OCI-LY7 (cell line): ENCODE results near the gene CCDC124. TPM values are rescaled to one million over a fixed set of nuclear protein-coding genes. Genes with fewer than 3 reads are reported as not detected.

Experiments
- BruUV-seq: library from RNA; stranded (reverse); fragments of 400-500 nt; replicated peaks from 2 replicates; lab custom pipeline; 2021; lab: Mats Ljungman, UMichigan
- CTCF ChIA-PET: fragments of 300-600 bp; sonication (Branson Sonifier 250); formaldehyde crosslinking; loops from one replicate; lab custom pipeline; 2022; ENCODE audit warnings: antibody characterized with exemption; ENCODE audit not compliant: unreplicated experiment; lab: Charles Lee
- POLR2A ChIA-PET: fragments of 300-600 bp; sonication (Branson Sonifier 250); formaldehyde crosslinking; loops from one replicate; lab custom pipeline; 2022; ENCODE audit warnings: antibody characterized with exemption; lab: Charles Lee
- DNase-seq: peaks from one replicate; pipeline ENCODE4 v3.0.0-alpha.2; 2015; ENCODE audit warnings: low spot score
- H2AFZ ChIP-seq: fragments of 200-600 bp; sonication (generic), shearing (Covaris generic); 2 replicates; pipeline ENCODE4 v1.6.1; 2014; ENCODE audit warnings: mild to moderate bottlenecking, antibody characterized with exemption, low read length, moderate library complexity
- H3K27ac ChIP-seq: fragments of 200-600 bp; sonication (generic); 2 replicates; pipeline ENCODE4 v1.5.1; 2014; ENCODE audit warnings: mixed run types, low read depth, mild to moderate bottlenecking, moderate library complexity, low read length, inconsistent platforms; ENCODE audit not compliant: poor library complexity, severe bottlenecking
- H3K36me3 ChIP-seq: fragments of 200-600 bp; sonication (generic); 2 replicates; pipeline ENCODE4 v1.6.1; 2014; ENCODE audit warnings: mild to moderate bottlenecking, antibody characterized with exemption, low read length, moderate library complexity, mixed read lengths; ENCODE audit not compliant: insufficient read depth
- H3K4me1 ChIP-seq: fragments of 200-600 bp; sonication (generic); 2 replicates; pipeline ENCODE4 v1.5.1; 2014; ENCODE audit warnings: mild to moderate bottlenecking, low read length; ENCODE audit not compliant: insufficient read depth, poor library complexity, severe bottlenecking
- H3K4me2 ChIP-seq: fragments of 200-600 bp; sonication (generic); 2 replicates; pipeline ENCODE4 v1.6.1; 2014; ENCODE audit warnings: mild to moderate bottlenecking, low read length
- H3K4me3 ChIP-seq: fragments of 200-600 bp; sonication (generic); 2 replicates; pipeline ENCODE4 v1.5.1; 2014; ENCODE audit warnings: mild to moderate bottlenecking, low read depth, low read length; ENCODE audit not compliant: poor library complexity, severe bottlenecking
- H3K79me2 ChIP-seq: fragments of 200-600 bp; sonication (generic); 2 replicates; pipeline ENCODE4 v1.6.1; 2016; ENCODE audit warnings: low read depth, mild to moderate bottlenecking, low read length, moderate library complexity, mixed read lengths; ENCODE audit not compliant: insufficient read depth
- H3K9me2 ChIP-seq: fragments of 200-600 bp; sonication (generic); 2 replicates; pipeline ENCODE4 v1.6.1; 2016; ENCODE audit warnings: mild to moderate bottlenecking, low read length, mixed read lengths; ENCODE audit not compliant: insufficient read depth
- H3K9me3 ChIP-seq: fragments of 200-600 bp; sonication (generic); 2 replicates; pipeline ENCODE4 v1.6.1; 2014; ENCODE audit warnings: mild to moderate bottlenecking, mixed run types, low read length, mixed read lengths
- H4K20me1 ChIP-seq: fragments of 200-600 bp; sonication (generic); 2 replicates; pipeline ENCODE4 v1.6.1; 2014; ENCODE audit warnings: mild to moderate bottlenecking, antibody characterized with exemption, low read length, moderate library complexity, mixed read lengths; ENCODE audit not compliant: insufficient read depth
- EZH2phosphoT487 ChIP-seq: fragments of 200-600 bp; sonication (generic); IDR thresholded peaks from 2 replicates; pipeline ENCODE4 v1.6.1; 2018; ENCODE audit warnings: low read depth, borderline replicate concordance, mild to moderate bottlenecking, mixed run types, antibody characterized with exemption, low read length, moderate library complexity, mixed read lengths
- intact Hi-C: fragments of 100-400 bp; cut with micrococcal nuclease; formaldehyde crosslinking; loops from one replicate; pipeline ENCODE4 v1.10.0; 2022; ENCODE audit not compliant: unreplicated experiment
- total RNA-seq, 2 experiments: library from RNA; depleted of rRNA in 1 of 2; stranded (reverse); fragments of >200 nt in 1 of 2; shearing (Covaris generic) in 1 of 2; gene quantifications; 2 replicates each; pipeline ENCODE4 v1.2.3, GENCODE V29; 2014 to 2022
- TF ChIP-seq, protein P1 (sequence below): fragments of 200-600 bp; sonication (generic); conservative IDR thresholded peaks from 2 replicates; pipeline ENCODE4 v1.5.1; 2014; ENCODE audit warnings: mild to moderate bottlenecking, antibody characterized with exemption, low read length, moderate library complexity, mixed read lengths

Gene CCDC124
- total RNA-seq, 2 experiments from 2014 or later = 57.5 to 106 TPM

DNA sequence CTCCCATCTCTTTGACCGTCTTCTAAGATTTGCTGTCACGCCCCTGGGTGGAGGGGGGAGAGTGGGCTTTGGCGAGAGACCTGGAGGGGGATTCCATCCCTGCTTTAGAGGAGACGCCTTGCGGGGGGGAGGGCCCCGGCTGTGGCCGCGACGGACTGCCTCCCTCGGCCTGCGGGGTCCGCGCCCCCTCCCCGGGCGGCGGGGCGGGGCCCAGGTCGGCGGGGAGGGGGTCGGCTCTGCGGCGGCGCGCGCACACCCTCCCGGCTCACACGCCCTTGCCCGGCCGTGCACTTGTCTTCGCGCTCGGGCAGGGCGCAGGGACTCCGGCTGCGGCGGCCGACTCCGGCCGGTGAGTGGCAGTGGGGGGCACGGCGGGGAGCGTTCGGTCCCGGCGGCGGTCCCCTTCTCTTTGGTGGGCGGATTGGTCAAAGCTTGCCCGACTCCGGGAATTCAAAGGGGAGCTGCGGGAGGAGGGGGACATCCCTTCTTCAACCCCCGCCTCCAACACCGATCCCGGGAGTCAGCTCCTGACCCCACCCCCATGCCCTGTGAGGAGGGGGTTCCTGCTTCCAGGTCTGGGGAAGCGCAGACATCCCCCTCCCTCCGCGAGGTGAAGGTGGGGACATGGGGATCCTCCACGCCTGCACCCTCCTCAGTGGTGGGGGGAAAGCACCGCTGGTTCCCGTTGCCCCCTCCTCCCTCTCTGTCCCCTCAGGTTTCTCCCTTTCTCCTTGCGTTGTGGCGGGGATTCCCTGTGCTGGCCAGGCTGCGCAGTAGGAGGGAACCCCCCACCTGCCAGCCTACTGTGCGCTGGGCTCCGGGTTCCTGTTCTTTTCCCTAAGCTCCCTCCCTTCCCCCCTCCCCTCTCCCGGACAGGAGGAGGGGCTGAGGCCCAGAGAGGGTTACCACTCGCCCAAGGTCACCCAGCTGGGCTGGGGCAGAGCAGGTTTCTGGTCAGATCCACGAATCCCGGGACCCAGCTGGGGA lies 19.5 kb downstream of the CCDC124 start:
- ChIA-PET POLR2A (no interaction called here), CTCF (no interaction called here)
- intact Hi-C loops = no loop called here
- Histone ChIP-seq H3K4me1 (peaks cover 32% of the 10 kb centered on the region), H3K79me2 (no peaks in the 10 kb centered on the region), H3K4me2 (peak overlapping the region; percentile 54), H3K36me3 (no peaks in the 10 kb centered on the region), H3K9me2 (no peaks in the 10 kb centered on the region), H3K9me3 (no peaks in the 10 kb centered on the region), H3K4me3 (no peak overlapping the region), H3K27ac (no peak overlapping the region), H2AFZ (no peak overlapping the region), H4K20me1 (no peaks in the 10 kb centered on the region)
- DNase-seq = no peak
- BruUV-seq = no TSS peak
- TF ChIP-seq, protein P1, sequence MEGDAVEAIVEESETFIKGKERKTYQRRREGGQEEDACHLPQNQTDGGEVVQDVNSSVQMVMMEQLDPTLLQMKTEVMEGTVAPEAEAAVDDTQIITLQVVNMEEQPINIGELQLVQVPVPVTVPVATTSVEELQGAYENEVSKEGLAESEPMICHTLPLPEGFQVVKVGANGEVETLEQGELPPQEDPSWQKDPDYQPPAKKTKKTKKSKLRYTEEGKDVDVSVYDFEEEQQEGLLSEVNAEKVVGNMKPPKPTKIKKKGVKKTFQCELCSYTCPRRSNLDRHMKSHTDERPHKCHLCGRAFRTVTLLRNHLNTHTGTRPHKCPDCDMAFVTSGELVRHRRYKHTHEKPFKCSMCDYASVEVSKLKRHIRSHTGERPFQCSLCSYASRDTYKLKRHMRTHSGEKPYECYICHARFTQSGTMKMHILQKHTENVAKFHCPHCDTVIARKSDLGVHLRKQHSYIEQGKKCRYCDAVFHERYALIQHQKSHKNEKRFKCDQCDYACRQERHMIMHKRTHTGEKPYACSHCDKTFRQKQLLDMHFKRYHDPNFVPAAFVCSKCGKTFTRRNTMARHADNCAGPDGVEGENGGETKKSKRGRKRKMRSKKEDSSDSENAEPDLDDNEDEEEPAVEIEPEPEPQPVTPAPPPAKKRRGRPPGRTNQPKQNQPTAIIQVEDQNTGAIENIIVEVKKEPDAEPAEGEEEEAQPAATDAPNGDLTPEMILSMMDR = no peak
- peak; percentile 95 for TF ChIP-seq EZH2phosphoT487

DNA sequence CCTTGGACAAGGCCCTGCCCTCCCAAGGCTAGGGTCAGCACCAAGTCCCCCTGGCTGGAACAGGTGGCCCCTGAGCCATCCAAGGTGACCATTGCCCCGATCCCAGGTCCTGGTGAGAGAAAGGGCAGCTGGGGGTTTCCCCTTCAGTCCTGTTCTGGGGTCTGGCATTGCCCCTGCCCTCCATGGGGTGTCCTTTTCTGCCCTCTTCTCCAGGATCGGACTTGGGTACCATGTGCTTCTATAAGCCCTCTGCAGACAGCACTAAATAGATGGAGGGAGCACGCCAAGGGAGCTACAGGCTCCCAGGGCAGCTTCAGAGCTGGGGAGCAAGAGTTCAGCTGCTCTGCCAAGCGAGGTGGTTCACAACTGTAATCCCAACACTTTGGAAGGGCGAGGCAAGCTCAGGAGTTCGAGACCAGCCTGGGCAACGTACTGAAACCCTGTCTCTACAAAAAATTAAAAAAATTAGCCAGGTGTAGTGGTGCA lies 20.5 kb downstream of the CCDC124 start:
- no peak overlapping the region for H3K4me2 ChIP-seq
- no peak for DNase-seq
- intact Hi-C loops = no loop called here
- TF ChIP-seq, protein P1 = no peak
- TF ChIP-seq EZH2phosphoT487 = peak; percentile 3; the same call in 1 of the 2 replicates
- H3K79me2 ChIP-seq = no peaks in the 10 kb centered on the region
- no peaks in the 10 kb centered on the region for H3K9me3 ChIP-seq
- CTCF ChIA-PET = no interaction called here
- no peaks in the 10 kb centered on the region for H4K20me1 ChIP-seq
- no peaks in the 10 kb centered on the region for H3K36me3 ChIP-seq
- no peak overlapping the region for H3K27ac ChIP-seq
- H3K4me1 ChIP-seq = peaks cover 29% of the 10 kb centered on the region
- no TSS peak for BruUV-seq
- H3K9me2 ChIP-seq = no peaks in the 10 kb centered on the region
- POLR2A ChIA-PET = no interaction called here
- no peak overlapping the region for H2AFZ ChIP-seq
- no peak overlapping the region for H3K4me3 ChIP-seq

DNA sequence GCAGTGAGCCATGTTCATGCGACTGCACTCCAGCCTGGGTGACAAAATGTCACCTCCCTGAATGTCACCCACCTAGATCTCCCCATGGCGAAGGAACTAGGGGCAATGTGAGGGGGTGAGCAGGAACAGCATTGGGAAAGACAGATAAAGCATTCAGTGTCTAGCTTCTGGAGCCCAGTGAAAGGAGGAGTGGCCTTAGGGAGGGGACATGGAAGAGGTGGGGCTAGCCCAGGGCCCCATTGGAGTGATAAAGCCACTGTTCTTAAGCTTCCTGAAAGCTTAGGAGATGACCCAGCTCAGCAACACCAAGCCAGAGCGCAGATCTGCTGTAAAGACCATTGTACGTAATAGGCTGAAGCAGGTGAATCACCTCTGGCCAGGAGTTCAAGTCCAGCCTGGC lies 21.1 kb downstream of the CCDC124 start:
- TF ChIP-seq EZH2phosphoT487 = no peak
- TF ChIP-seq, protein P1 = no peak
- Histone ChIP-seq H3K36me3 (no peaks in the 10 kb centered on the region), H3K27ac (no peak overlapping the region), H3K4me3 (no peak overlapping the region), H2AFZ (no peak overlapping the region), H3K4me2 (no peak overlapping the region), H4K20me1 (no peaks in the 10 kb centered on the region), H3K79me2 (no peaks in the 10 kb centered on the region), H3K9me3 (no peaks in the 10 kb centered on the region), H3K9me2 (no peaks in the 10 kb centered on the region), H3K4me1 (peaks cover 25% of the 10 kb centered on the region)
- ChIA-PET CTCF (no interaction called here), POLR2A (no interaction called here)
- no TSS peak for BruUV-seq
- DNase-seq = no peak
- intact Hi-C loops = no loop called here
